Measurements from ENCODE around the gene CHTF18.
"Not testable (repeated sequence)": the region's sequence is repeated elsewhere in the genome, so short reads cannot be mapped to it uniquely, and the experiment has no call there.

Gene CHTF18

GRCh38 chr16:772959-773358, 15.5 kb upstream of the CHTF18 start:
- Histone ChIP-seq H3K4me2 (ENCODE audit: low read length, poor library complexity, severe bottlenecking) (no peak overlapping the region), H3K27me3 (ENCODE audit: control insufficient read depth in 1 of 2, insufficient read depth in 1 of 2, low read length in 2 of 2) (peaks cover 0 to 28% of the 10 kb centered on the region in 2 experiments), H4K8ac (ENCODE audit: low read length) (no peak overlapping the region), H3K9ac (ENCODE audit: low read length) (no peak overlapping the region), H4K91ac (ENCODE audit: low read length) (no peak overlapping the region), H2BK120ac (ENCODE audit: low read depth, low read length) (no peak overlapping the region), H2BK12ac (ENCODE audit: low read length in 2 of 2) (no peak overlapping the region), H3K36me3 (ENCODE audit: control insufficient read depth in 1 of 2, insufficient read depth in 2 of 2, low read depth in 1 of 2, low read length in 2 of 2) (no peaks in the 10 kb centered on the region), H2BK5ac (ENCODE audit: low read depth, low read length, poor library complexity, severe bottlenecking) (no peak overlapping the region), H3K27ac (ENCODE audit: low read length, poor library complexity, severe bottlenecking) (no peak overlapping the region), H2BK15ac (ENCODE audit: low read depth, poor library complexity, severe bottlenecking) (no peak overlapping the region), H3K9me3 (ENCODE audit: control insufficient read depth, low read length) (no peaks in the 10 kb centered on the region), H2AK5ac (ENCODE audit: low read length, severe bottlenecking) (no peak overlapping the region), H3K4me1 (ENCODE audit: control insufficient read depth, insufficient read depth, low read depth, low read length) (peaks cover 18% of the 10 kb centered on the region), H3K4ac (ENCODE audit: low read depth in 1 of 2, low read length in 2 of 2) (no peak overlapping the region), H2AFZ (ENCODE audit: low read depth, low read length) (no peak overlapping the region), H3K14ac (ENCODE audit: low read length in 2 of 2) (no peak overlapping the region), H3K4me3 (ENCODE audit: insufficient read depth in 1 of 2, low read depth in 1 of 2, low read length in 2 of 2) (no peak overlapping the region), H3K23ac (ENCODE audit: low read length in 2 of 2) (no peak overlapping the region), H3K18ac (ENCODE audit: low read depth in 1 of 2, low read length in 2 of 2) (no peak overlapping the region), H3K79me1 (replicated peaks; ENCODE audit: low read length, poor library complexity, severe bottlenecking) (no peaks in the 10 kb centered on the region)
- DNase-seq: no peak
- 96% methylated on average over 18 of the region's 18 CpGs for WGBS

GRCh38 chr16:774086-775001, 14.1 kb upstream of the CHTF18 start:
- H2BK12ac ChIP-seq (ENCODE audit: low read length in 2 of 2): no peak overlapping the region
- no peak overlapping the region for H4K8ac ChIP-seq (ENCODE audit: low read length)
- no peaks in the 10 kb centered on the region for H3K9me3 ChIP-seq (ENCODE audit: control insufficient read depth, low read length)
- H2AK5ac ChIP-seq (ENCODE audit: low read length, severe bottlenecking): no peak overlapping the region
- no peak for DNase-seq
- H3K23ac ChIP-seq (ENCODE audit: low read length in 2 of 2): no peak overlapping the region
- no peak overlapping the region for H3K27ac ChIP-seq (ENCODE audit: low read length, poor library complexity, severe bottlenecking)
- H3K14ac ChIP-seq (ENCODE audit: low read length in 2 of 2): no peak overlapping the region
- no peak overlapping the region for H2BK120ac ChIP-seq (ENCODE audit: low read depth, low read length)
- H3K4me1 ChIP-seq (ENCODE audit: control insufficient read depth, insufficient read depth, low read depth, low read length): peaks cover 24% of the 10 kb centered on the region
- no peak overlapping the region for H2BK5ac ChIP-seq (ENCODE audit: low read depth, low read length, poor library complexity, severe bottlenecking)
- H3K18ac ChIP-seq (ENCODE audit: low read depth in 1 of 2, low read length in 2 of 2): no peak overlapping the region
- H2BK15ac ChIP-seq (ENCODE audit: low read depth, poor library complexity, severe bottlenecking): peak overlapping the region; percentile 12
- no peaks in the 10 kb centered on the region for H3K36me3 ChIP-seq (ENCODE audit: control insufficient read depth in 1 of 2, insufficient read depth in 2 of 2, low read depth in 1 of 2, low read length in 2 of 2)
- H4K91ac ChIP-seq (ENCODE audit: low read length): no peak overlapping the region
- no peak overlapping the region for H3K4me2 ChIP-seq (ENCODE audit: low read length, poor library complexity, severe bottlenecking)
- H2AFZ ChIP-seq (ENCODE audit: low read depth, low read length): no peak overlapping the region
- no peak overlapping the region for H3K4ac ChIP-seq (ENCODE audit: low read depth in 1 of 2, low read length in 2 of 2)
- H3K27me3 ChIP-seq (ENCODE audit: control insufficient read depth in 1 of 2, insufficient read depth in 1 of 2, low read length in 2 of 2): peaks cover 0 to 42% of the 10 kb centered on the region in 2 experiments
- no peak overlapping the region for H3K9ac ChIP-seq (ENCODE audit: low read length)
- 92% methylated on average over 46 of the region's 46 CpGs for WGBS
- peak overlapping the region in 1 of 2 experiments; percentile 30 for H3K4me3 ChIP-seq (ENCODE audit: insufficient read depth in 1 of 2, low read depth in 1 of 2, low read length in 2 of 2)
- no peaks in the 10 kb centered on the region for H3K79me1 ChIP-seq (replicated peaks; ENCODE audit: low read length, poor library complexity, severe bottlenecking)

DNA sequence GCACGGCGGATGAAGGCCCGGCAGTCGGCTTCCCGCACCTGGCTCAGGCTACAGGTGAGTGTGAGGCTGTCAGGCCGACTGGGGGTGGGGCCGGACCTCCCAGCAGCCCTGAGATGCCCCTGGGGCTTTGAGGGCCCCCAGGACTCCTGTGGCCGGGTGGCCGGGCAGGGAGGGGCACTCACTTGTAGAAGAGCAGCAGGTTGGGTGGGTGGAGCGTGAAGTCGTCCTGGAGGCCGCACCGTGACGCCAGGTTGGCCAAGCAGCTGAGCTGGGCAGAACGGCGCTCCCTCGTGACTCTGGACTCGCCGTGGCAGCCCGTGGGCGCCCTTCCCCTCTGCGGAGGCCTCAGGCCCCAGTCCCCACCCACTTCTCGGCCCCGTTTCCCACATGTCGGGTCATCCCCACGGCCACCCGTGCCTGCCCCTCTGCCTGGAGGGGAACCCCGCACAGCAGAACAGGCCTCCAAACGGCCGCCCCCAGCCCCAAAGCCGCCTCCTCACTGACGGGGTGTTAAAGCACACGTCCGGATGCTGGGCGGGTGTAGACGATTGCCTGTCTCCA, 13.1 kb upstream of the CHTF18 start:
- 83% methylated on average over 35 of the region's 36 CpGs for WGBS
- no peaks in the 10 kb centered on the region for H3K9me3 ChIP-seq (ENCODE audit: control insufficient read depth, low read length)

DNA sequence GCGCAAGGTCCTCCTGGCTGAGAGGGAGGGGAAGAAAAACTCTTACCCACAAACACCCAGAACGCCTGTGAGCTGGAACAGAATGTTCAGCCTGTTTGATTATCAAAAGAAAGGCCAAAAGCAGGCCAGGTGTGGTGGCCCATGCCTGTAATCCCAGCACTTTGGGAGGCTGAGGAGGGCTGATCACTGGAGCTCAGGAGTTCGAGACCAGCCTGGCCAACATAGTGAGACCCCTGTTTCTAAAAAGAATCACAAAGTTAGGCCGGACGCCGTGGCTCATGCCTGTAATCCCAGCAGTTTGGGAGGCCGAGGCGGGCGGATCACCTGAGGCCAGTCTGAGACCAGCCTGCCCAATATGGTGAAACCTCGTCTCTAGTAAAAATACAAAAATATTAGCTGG, 12.1 kb upstream of the CHTF18 start:
- H4K8ac ChIP-seq (ENCODE audit: low read length); H3K4me3 ChIP-seq (ENCODE audit: insufficient read depth in 1 of 2, low read depth in 1 of 2, low read length in 2 of 2); H3K23ac ChIP-seq (ENCODE audit: low read length in 2 of 2); H2BK15ac ChIP-seq (ENCODE audit: low read depth, poor library complexity, severe bottlenecking); H3K79me1 ChIP-seq (replicated peaks; ENCODE audit: low read length, poor library complexity, severe bottlenecking); H2BK5ac ChIP-seq (ENCODE audit: low read depth, low read length, poor library complexity, severe bottlenecking); H2BK12ac ChIP-seq (ENCODE audit: low read length in 2 of 2); H3K4ac ChIP-seq (ENCODE audit: low read depth in 1 of 2, low read length in 2 of 2); H3K14ac ChIP-seq (ENCODE audit: low read length in 2 of 2); H3K9me3 ChIP-seq (ENCODE audit: control insufficient read depth, low read length); H3K18ac ChIP-seq (ENCODE audit: low read depth in 1 of 2, low read length in 2 of 2); H3K36me3 ChIP-seq (ENCODE audit: control insufficient read depth in 1 of 2, insufficient read depth in 2 of 2, low read depth in 1 of 2, low read length in 2 of 2); H3K9ac ChIP-seq (ENCODE audit: low read length); H2AK5ac ChIP-seq (ENCODE audit: low read length, severe bottlenecking); H3K27ac ChIP-seq (ENCODE audit: low read length, poor library complexity, severe bottlenecking); H2AFZ ChIP-seq (ENCODE audit: low read depth, low read length); DNase-seq; H4K91ac ChIP-seq (ENCODE audit: low read length); H3K4me2 ChIP-seq (ENCODE audit: low read length, poor library complexity, severe bottlenecking); H2BK120ac ChIP-seq (ENCODE audit: low read depth, low read length): not testable (repeated sequence)
- Histone ChIP-seq H3K4me1 (ENCODE audit: control insufficient read depth, insufficient read depth, low read depth, low read length) (peaks cover 23% of the 10 kb centered on the region), H3K27me3 (ENCODE audit: control insufficient read depth in 1 of 2, insufficient read depth in 1 of 2, low read length in 2 of 2) (peaks cover 0 to 48% of the 10 kb centered on the region in 2 experiments)
- 92% methylated on average over 9 of the region's 10 CpGs for WGBS

More for the DNA sequence above, 13.1 kb upstream of the CHTF18 start:
- H3K27ac ChIP-seq (ENCODE audit: low read length, poor library complexity, severe bottlenecking): no peak overlapping the region
- peaks cover 0 to 43% of the 10 kb centered on the region in 2 experiments for H3K27me3 ChIP-seq (ENCODE audit: control insufficient read depth in 1 of 2, insufficient read depth in 1 of 2, low read length in 2 of 2)
- no peak overlapping the region for H4K91ac ChIP-seq (ENCODE audit: low read length)
- H2BK15ac ChIP-seq (ENCODE audit: low read depth, poor library complexity, severe bottlenecking): no peak overlapping the region
- H3K4ac ChIP-seq (ENCODE audit: low read depth in 1 of 2, low read length in 2 of 2): no peak overlapping the region
- no peak overlapping the region for H3K23ac ChIP-seq (ENCODE audit: low read length in 2 of 2)
- no peak overlapping the region for H2AFZ ChIP-seq (ENCODE audit: low read depth, low read length)
- no peak overlapping the region for H3K9ac ChIP-seq (ENCODE audit: low read length)
- H3K79me1 ChIP-seq (replicated peaks; ENCODE audit: low read length, poor library complexity, severe bottlenecking): no peaks in the 10 kb centered on the region
- H3K4me1 ChIP-seq (ENCODE audit: control insufficient read depth, insufficient read depth, low read depth, low read length): peaks cover 20% of the 10 kb centered on the region
- H3K14ac ChIP-seq (ENCODE audit: low read length in 2 of 2): no peak overlapping the region
- H2AK5ac ChIP-seq (ENCODE audit: low read length, severe bottlenecking): no peak overlapping the region
- H2BK12ac ChIP-seq (ENCODE audit: low read length in 2 of 2): no peak overlapping the region
- no peak overlapping the region for H3K18ac ChIP-seq (ENCODE audit: low read depth in 1 of 2, low read length in 2 of 2)
- no peak for DNase-seq
- H2BK5ac ChIP-seq (ENCODE audit: low read depth, low read length, poor library complexity, severe bottlenecking): no peak overlapping the region
- no peak overlapping the region for H4K8ac ChIP-seq (ENCODE audit: low read length)
- peak overlapping the region in 1 of 2 experiments; percentile 23 for H3K4me3 ChIP-seq (ENCODE audit: insufficient read depth in 1 of 2, low read depth in 1 of 2, low read length in 2 of 2)
- H2BK120ac ChIP-seq (ENCODE audit: low read depth, low read length): no peak overlapping the region
- H3K4me2 ChIP-seq (ENCODE audit: low read length, poor library complexity, severe bottlenecking): no peak overlapping the region
- no peaks in the 10 kb centered on the region for H3K36me3 ChIP-seq (ENCODE audit: control insufficient read depth in 1 of 2, insufficient read depth in 2 of 2, low read depth in 1 of 2, low read length in 2 of 2)
